ENCODE measurements around the gene CDH20.

CDH20 gene

GRCh38 chr18:61428266-61428665 is 95.0 kb downstream of the CDH20 start:
- no peaks in the 10 kb centered on the region for H3K9me3 ChIP-seq (ENCODE audit: insufficient read depth, low read length)
- H3K27ac ChIP-seq (ENCODE audit: low read depth, low read length): no peak overlapping the region
- H3K27me3 ChIP-seq (ENCODE audit: low read length): no peaks in the 10 kb centered on the region
- H2AFZ ChIP-seq (ENCODE audit: low read depth, low read length, severe bottlenecking): no peak overlapping the region
- H3K79me2 ChIP-seq (ENCODE audit: insufficient read depth, low read length): no peaks in the 10 kb centered on the region
- H3K9ac ChIP-seq (ENCODE audit: low read length): no peak overlapping the region
- TF ChIP-seq CTCF (IDR thresholded peaks at IDR 0.05; ENCODE audit: insufficient read depth, low read length, poor library complexity, severe bottlenecking): no peak
- TF ChIP-seq EZH2phosphoT487 (conservative IDR thresholded peaks at IDR 0.05; ENCODE audit: low read length): no peak
- H3K9me2 ChIP-seq (replicated peaks; ENCODE audit: insufficient read depth, low read length): no peaks in the 10 kb centered on the region
- H4K20me1 ChIP-seq (ENCODE audit: low read depth, low read length): no peaks in the 10 kb centered on the region
- no peaks in the 10 kb centered on the region for H3F3A ChIP-seq (ENCODE audit: insufficient read depth)
- no peaks in the 10 kb centered on the region for H3K36me3 ChIP-seq (ENCODE audit: low read length)
- H3K4me2 ChIP-seq (ENCODE audit: low read depth, low read length, poor library complexity, severe bottlenecking): no peak overlapping the region
- H3K4me3 ChIP-seq (ENCODE audit: insufficient read depth, low read length, poor library complexity, severe bottlenecking): no peak overlapping the region

GRCh38 chr18:61432590-61432989 is 99.4 kb downstream of the CDH20 start:
- no peaks in the 10 kb centered on the region for H3K27me3 ChIP-seq (ENCODE audit: low read length)
- H2AFZ ChIP-seq (ENCODE audit: low read depth, low read length, severe bottlenecking): no peak overlapping the region
- H3K79me2 ChIP-seq (ENCODE audit: insufficient read depth, low read length): no peaks in the 10 kb centered on the region
- H3K9ac ChIP-seq (ENCODE audit: low read length): no peak overlapping the region
- H4K20me1 ChIP-seq (ENCODE audit: low read depth, low read length): no peaks in the 10 kb centered on the region
- no peaks in the 10 kb centered on the region for H3K36me3 ChIP-seq (ENCODE audit: low read length)
- no peaks in the 10 kb centered on the region for H3K9me3 ChIP-seq (ENCODE audit: insufficient read depth, low read length)
- no peaks in the 10 kb centered on the region for H3K9me2 ChIP-seq (replicated peaks; ENCODE audit: insufficient read depth, low read length)
- no peaks in the 10 kb centered on the region for H3F3A ChIP-seq (ENCODE audit: insufficient read depth)
- H3K4me2 ChIP-seq (ENCODE audit: low read depth, low read length, poor library complexity, severe bottlenecking): no peak overlapping the region
- no peak overlapping the region for H3K4me3 ChIP-seq (ENCODE audit: insufficient read depth, low read length, poor library complexity, severe bottlenecking)
- TF ChIP-seq EZH2phosphoT487 (conservative IDR thresholded peaks at IDR 0.05; ENCODE audit: low read length) (no peak), CTCF (IDR thresholded peaks at IDR 0.05; ENCODE audit: insufficient read depth, low read length, poor library complexity, severe bottlenecking) (no peak)
- H3K27ac ChIP-seq (ENCODE audit: low read depth, low read length): no peak overlapping the region

- H3K79me2 ChIP-seq (ENCODE audit: insufficient read depth, low read length): no peaks in the 10 kb centered on the region
- TF ChIP-seq EZH2phosphoT487 (conservative IDR thresholded peaks at IDR 0.05; ENCODE audit: low read length): no peak
- peak; percentile 81 for TF ChIP-seq CTCF (IDR thresholded peaks at IDR 0.05; ENCODE audit: insufficient read depth, low read length, poor library complexity, severe bottlenecking)
- no peak overlapping the region for H3K4me2 ChIP-seq (ENCODE audit: low read depth, low read length, poor library complexity, severe bottlenecking)
- H3K36me3 ChIP-seq (ENCODE audit: low read length): no peaks in the 10 kb centered on the region
- H3K4me3 ChIP-seq (ENCODE audit: insufficient read depth, low read length, poor library complexity, severe bottlenecking): no peak overlapping the region
- no peaks in the 10 kb centered on the region for H3K9me2 ChIP-seq (replicated peaks; ENCODE audit: insufficient read depth, low read length)
- H3K27me3 ChIP-seq (ENCODE audit: low read length): no peaks in the 10 kb centered on the region
- no peaks in the 10 kb centered on the region for H3K9me3 ChIP-seq (ENCODE audit: insufficient read depth, low read length)
- H3F3A ChIP-seq (ENCODE audit: insufficient read depth): no peaks in the 10 kb centered on the region
- no peak overlapping the region for H2AFZ ChIP-seq (ENCODE audit: low read depth, low read length, severe bottlenecking)
- no peak overlapping the region for H3K9ac ChIP-seq (ENCODE audit: low read length)
- H4K20me1 ChIP-seq (ENCODE audit: low read depth, low read length): no peaks in the 10 kb centered on the region
- no peak overlapping the region for H3K27ac ChIP-seq (ENCODE audit: low read depth, low read length)
These were observed 101.9 kb downstream of the CDH20 start for GRCh38 chr18:61435064-61435652.
